Measurements from ENCODE around the gene ASIC5. TPM values are rescaled to one million over a fixed set of nuclear protein-coding genes. Genes with fewer than 3 reads are reported as not detected.

ASIC5 gene
- total RNA-seq, 1 experiment from 2014 or later: not detected

- no peaks in the 10 kb centered on the region for H3K27me3 ChIP-seq (replicated peaks; ENCODE audit: control insufficient read depth, insufficient read depth, low read length)
- no peak overlapping the region for H3K4me3 ChIP-seq (ENCODE audit: low read depth, low read length)
- Mint-ChIP-seq H3K36me3 (ENCODE audit: insufficient read depth, unreplicated experiment) (no peaks in the 10 kb centered on the region), H3K27me3 (ENCODE audit: insufficient read depth, unreplicated experiment) (no peaks in the 10 kb centered on the region), H3K9me3 (ENCODE audit: unreplicated experiment) (no peaks in the 10 kb centered on the region), H3K4me3 (ENCODE audit: unreplicated experiment) (no peak overlapping the region), H3K4me1 (ENCODE audit: low read depth, unreplicated experiment) (no peaks in the 10 kb centered on the region), H3K27ac (ENCODE audit: unreplicated experiment) (no peak overlapping the region)
- intact Hi-C loops (cut with micrococcal nuclease; ENCODE audit: unreplicated experiment): loop anchor here (5.0 to 10.0 kb wide), 3 partner anchors 87 to 800 kb away; no protein-coding TSS in a partner anchor
- peaks cover 6% of the 10 kb centered on the region; the same call in 1 of the 2 replicates for H3K4me1 ChIP-seq
- ChIA-PET POLR2A (no interaction called here), CTCF (no interaction called here)
- H3K36me3 ChIP-seq (ENCODE audit: control insufficient read depth, insufficient read depth, low read length): no peaks in the 10 kb centered on the region
- no peak for DNase-seq
- TF ChIP-seq CTCF (IDR thresholded peaks at IDR 0.05; ENCODE audit: insufficient read depth in 1 of 2, low read depth in 1 of 2, low read length in 1 of 2, severe bottlenecking in 1 of 2, unreplicated experiment in 1 of 2): no peak
- BruUV-seq (replicated peaks): no TSS peak
- H3K9me3 ChIP-seq: no peaks in the 10 kb centered on the region
Measured at GRCh38 chr4:155784637-155785036, 81.4 kb downstream of the ASIC5 start.

GRCh38 chr4:155781249-155781831 lies 84.7 kb downstream of the ASIC5 start:
- no peaks in the 10 kb centered on the region for H3K4me1 Mint-ChIP-seq (ENCODE audit: low read depth, unreplicated experiment)

GRCh38 chr4:155780775-155781174 lies 85.3 kb downstream of the ASIC5 start:
- H3K27me3 Mint-ChIP-seq (ENCODE audit: insufficient read depth, unreplicated experiment): no peaks in the 10 kb centered on the region
- H3K4me1 ChIP-seq: peaks cover 6% of the 10 kb centered on the region; the same call in 1 of the 2 replicates
- H3K9me3 Mint-ChIP-seq (ENCODE audit: unreplicated experiment): no peaks in the 10 kb centered on the region
- H3K9me3 ChIP-seq: no peaks in the 10 kb centered on the region
- no peak for TF ChIP-seq CTCF (IDR thresholded peaks at IDR 0.05; ENCODE audit: insufficient read depth in 1 of 2, low read depth in 1 of 2, low read length in 1 of 2, severe bottlenecking in 1 of 2, unreplicated experiment in 1 of 2)
- H3K36me3 Mint-ChIP-seq (ENCODE audit: insufficient read depth, unreplicated experiment): no peaks in the 10 kb centered on the region
- no peak overlapping the region for H3K27ac Mint-ChIP-seq (ENCODE audit: unreplicated experiment)
- no peak overlapping the region for H3K4me3 Mint-ChIP-seq (ENCODE audit: unreplicated experiment)
- no peaks in the 10 kb centered on the region for H3K27me3 ChIP-seq (replicated peaks; ENCODE audit: control insufficient read depth, insufficient read depth, low read length)
- intact Hi-C loops (cut with micrococcal nuclease; ENCODE audit: unreplicated experiment): loop anchor here (10.0 kb wide), 2 partner anchors 106 to 796 kb away; no protein-coding TSS in a partner anchor
- no peaks in the 10 kb centered on the region for H3K4me1 Mint-ChIP-seq (ENCODE audit: low read depth, unreplicated experiment)
- ChIA-PET POLR2A (no interaction called here), CTCF (no interaction called here)
- H3K36me3 ChIP-seq (ENCODE audit: control insufficient read depth, insufficient read depth, low read length): no peaks in the 10 kb centered on the region
- H3K4me3 ChIP-seq (ENCODE audit: low read depth, low read length): no peak overlapping the region
- no TSS peak for BruUV-seq (replicated peaks)
- no peak for DNase-seq

More at GRCh38 chr4:155781249-155781831, 84.7 kb downstream of the ASIC5 start:
- H3K27ac Mint-ChIP-seq (ENCODE audit: unreplicated experiment): no peak overlapping the region
- no peaks in the 10 kb centered on the region for H3K27me3 ChIP-seq (replicated peaks; ENCODE audit: control insufficient read depth, insufficient read depth, low read length)
- DNase-seq: no peak
- peaks cover 6% of the 10 kb centered on the region; the same call in 1 of the 2 replicates for H3K4me1 ChIP-seq
- CTCF ChIA-PET: no interaction called here
- no peaks in the 10 kb centered on the region for H3K36me3 ChIP-seq (ENCODE audit: control insufficient read depth, insufficient read depth, low read length)
- no peaks in the 10 kb centered on the region for H3K36me3 Mint-ChIP-seq (ENCODE audit: insufficient read depth, unreplicated experiment)
- no peak for TF ChIP-seq CTCF (IDR thresholded peaks at IDR 0.05; ENCODE audit: insufficient read depth in 1 of 2, low read depth in 1 of 2, low read length in 1 of 2, severe bottlenecking in 1 of 2, unreplicated experiment in 1 of 2)
- no peaks in the 10 kb centered on the region for H3K9me3 ChIP-seq
- no peaks in the 10 kb centered on the region for H3K9me3 Mint-ChIP-seq (ENCODE audit: unreplicated experiment)
- intact Hi-C loops (cut with micrococcal nuclease; ENCODE audit: unreplicated experiment): loop anchor here (10.0 kb wide), 2 partner anchors 107 to 797 kb away; no protein-coding TSS in a partner anchor
- BruUV-seq (replicated peaks): no TSS peak
- H3K4me3 ChIP-seq (ENCODE audit: low read depth, low read length): no peak overlapping the region
- no peak overlapping the region for H3K4me3 Mint-ChIP-seq (ENCODE audit: unreplicated experiment)
- no peaks in the 10 kb centered on the region for H3K27me3 Mint-ChIP-seq (ENCODE audit: insufficient read depth, unreplicated experiment)
- POLR2A ChIA-PET: no interaction called here

Other genes starting within 250 kb of the ASIC5 start
- not detected in 2 replicates for gene GUCY1A1, start 199.4 kb downstream of the ASIC5 start, total RNA-seq (2022)
- not detected in 2 replicates for gene GUCY1B1, start 107.3 kb downstream of the ASIC5 start, total RNA-seq (2022)
- 1.6 and 4.7 TPM in 2 replicates for gene TDO2, start 37.4 kb upstream of the ASIC5 start, total RNA-seq (2022)
- gene CTSO, start 87.6 kb upstream of the ASIC5 start, total RNA-seq (2022): 2.3 and 2.9 TPM in 2 replicates

All from Caco-2 (cell line).